GM19099 (cell line): ENCODE results near the gene HOXC11.

Experiments used
- POLR2A ChIP-seq: IDR thresholded peaks from 3 replicates; pipeline ENCODE4 v1.6.1; 2011; ENCODE audit warnings: low read depth; ENCODE audit not compliant: insufficient read length; ENCODE audit errors: extremely low read depth

The HOXC11 gene

GRCh38 chr12:53960187-53961024, 12.5 kb upstream of the HOXC11 start:
- TF ChIP-seq POLR2A, result no peak

DNA sequence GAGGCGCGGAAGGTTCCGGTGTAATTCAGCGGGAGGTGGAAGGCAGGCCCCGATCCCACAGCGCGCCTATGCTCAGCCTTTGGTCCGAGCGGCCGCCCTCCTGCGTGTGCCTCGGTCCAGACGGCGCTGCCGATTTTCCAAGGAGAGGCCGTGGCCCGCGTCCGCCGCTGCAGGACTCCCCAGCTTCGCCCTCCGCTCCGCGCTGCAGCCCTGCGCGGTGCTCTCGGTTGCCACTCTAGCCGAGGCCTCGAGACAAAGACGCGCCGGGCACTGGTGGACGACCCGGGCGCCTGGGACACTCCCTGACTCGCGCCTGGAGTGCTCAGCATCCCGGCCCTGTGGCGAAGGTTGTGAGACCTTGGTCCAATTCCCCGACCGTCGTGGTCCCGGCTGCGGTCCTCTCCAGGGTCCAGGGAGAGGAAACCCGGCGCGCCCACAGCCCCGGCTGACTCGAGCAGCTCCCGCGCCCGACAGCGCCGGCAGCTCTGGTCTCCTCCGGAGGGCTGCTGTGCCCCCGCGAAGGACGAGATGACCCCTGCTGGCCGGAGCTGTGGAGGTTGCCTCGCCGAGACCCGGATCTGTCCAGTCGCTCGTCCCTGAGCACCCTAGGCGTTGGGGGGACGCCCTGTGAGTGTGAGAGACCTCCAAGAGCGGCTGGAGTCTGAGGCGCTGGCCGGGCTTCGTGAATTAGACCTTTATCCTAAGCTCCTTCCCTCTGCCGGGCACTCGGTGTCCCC, 11.7 kb upstream of the HOXC11 start:
- TF ChIP-seq POLR2A, result no peak

DNA sequence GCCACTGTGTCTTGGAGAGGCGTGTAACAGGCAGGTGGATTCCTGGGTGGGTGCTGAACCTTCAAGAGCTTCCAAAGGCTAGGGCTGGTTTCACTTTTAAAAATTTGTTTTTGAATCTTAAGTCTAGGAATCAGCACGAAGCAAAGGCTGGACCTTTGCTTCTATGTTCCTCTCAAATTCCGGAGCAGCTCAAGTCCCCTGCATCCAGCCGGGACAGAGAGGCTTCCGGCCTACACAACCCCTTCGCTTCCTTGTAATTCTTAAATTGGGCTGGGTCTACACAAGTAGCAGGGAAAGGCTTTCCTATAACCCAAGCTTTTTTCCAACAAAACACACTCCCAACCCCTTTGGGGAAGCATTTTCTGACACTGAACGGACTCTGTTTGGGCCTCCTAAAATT, 9.9 kb upstream of the HOXC11 start:
- TF ChIP-seq POLR2A, result no peak

DNA sequence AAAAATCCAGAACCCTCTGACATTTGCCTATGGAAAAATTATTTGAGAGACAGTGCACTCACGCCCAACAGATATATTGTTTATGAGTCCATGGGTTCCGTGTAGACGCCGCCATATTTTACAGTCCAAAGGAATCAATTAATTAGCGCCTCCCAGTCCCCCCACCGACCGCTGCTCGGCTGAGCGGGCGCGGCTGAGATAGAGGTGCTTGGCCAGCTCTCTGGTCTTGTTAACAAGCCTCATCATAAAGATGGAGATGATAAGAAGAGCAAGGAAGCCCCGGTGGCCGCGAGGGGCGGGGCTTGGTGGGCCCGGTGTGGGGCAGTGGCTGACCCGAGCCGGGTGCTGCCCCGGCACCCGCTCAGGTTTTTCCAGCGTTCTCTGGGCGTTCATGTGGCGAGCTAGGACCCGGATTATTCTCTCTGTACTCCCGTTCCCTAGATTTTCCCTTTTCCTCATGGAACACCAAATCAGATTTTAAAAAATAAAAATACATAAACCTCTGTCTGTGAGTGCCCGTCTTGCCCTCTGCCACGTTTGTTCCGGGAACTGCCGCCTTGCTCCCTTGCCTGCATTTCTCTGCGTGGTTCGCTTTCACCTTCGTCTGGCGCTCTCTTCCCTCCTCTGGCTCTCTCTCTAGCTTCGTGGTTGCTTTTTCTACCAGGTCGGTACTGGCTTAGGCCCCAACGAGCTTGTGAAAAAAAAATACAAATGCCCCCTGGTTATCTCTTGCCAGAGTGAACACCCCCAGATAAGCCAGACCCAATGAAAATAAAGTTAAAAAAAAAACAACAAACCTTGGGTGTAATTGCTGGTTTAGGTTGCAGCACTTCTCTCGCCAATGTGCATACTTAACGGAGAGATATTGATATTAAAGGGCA, 9.3 kb upstream of the HOXC11 start:
- no peak for TF ChIP-seq POLR2A

GRCh38 chr12:53964315-53964713, 8.6 kb upstream of the HOXC11 start:
- TF ChIP-seq POLR2A, result no peak

GRCh38 chr12:53965281-53966084, 7.4 kb upstream of the HOXC11 start:
- no peak for TF ChIP-seq POLR2A

DNA sequence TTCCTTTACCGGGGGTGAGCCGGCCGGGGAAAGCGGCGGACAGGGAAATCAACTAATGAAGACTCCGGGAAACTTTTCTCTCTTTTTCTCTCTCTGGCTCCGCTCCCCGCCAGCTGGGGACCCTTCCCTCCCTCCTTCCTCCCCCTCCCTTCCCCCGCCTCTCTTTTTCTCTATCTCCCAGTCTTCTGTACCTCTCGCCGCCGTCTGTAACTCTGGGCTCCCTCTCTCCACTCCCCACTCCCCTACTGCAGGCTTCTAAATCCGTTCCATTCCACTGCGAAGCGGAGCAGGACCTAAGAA, 6.9 kb upstream of the HOXC11 start:
- no peak for TF ChIP-seq POLR2A

- TF ChIP-seq POLR2A, result no peak
Observed at GRCh38 chr12:53966385-53967133, 6.4 kb upstream of the HOXC11 start.

DNA sequence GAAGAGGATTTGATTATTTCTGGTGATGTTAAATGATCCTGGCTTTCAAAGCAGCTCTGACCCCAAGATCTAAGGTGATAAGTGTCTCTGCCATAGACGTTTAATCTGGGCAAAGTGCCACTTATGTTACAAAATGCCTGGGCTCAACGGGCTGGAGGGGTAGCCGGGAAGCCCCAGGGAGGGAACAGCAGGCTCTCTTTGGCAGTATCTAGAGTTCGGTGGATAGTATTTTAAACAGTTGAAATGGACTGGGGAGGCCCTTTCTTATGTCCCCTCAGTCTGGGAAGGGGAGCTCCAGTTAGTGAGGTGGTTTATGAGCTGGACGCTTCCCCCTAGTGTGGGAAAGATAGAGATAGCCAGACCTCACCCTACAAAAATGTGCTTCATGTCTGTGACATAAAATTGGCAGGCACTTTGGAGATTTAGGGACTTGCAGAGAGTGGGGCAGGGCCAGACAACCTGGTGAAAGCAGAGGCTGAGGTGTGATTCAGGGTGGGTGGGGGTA, 5.5 kb upstream of the HOXC11 start:
- no peak for TF ChIP-seq POLR2A

DNA sequence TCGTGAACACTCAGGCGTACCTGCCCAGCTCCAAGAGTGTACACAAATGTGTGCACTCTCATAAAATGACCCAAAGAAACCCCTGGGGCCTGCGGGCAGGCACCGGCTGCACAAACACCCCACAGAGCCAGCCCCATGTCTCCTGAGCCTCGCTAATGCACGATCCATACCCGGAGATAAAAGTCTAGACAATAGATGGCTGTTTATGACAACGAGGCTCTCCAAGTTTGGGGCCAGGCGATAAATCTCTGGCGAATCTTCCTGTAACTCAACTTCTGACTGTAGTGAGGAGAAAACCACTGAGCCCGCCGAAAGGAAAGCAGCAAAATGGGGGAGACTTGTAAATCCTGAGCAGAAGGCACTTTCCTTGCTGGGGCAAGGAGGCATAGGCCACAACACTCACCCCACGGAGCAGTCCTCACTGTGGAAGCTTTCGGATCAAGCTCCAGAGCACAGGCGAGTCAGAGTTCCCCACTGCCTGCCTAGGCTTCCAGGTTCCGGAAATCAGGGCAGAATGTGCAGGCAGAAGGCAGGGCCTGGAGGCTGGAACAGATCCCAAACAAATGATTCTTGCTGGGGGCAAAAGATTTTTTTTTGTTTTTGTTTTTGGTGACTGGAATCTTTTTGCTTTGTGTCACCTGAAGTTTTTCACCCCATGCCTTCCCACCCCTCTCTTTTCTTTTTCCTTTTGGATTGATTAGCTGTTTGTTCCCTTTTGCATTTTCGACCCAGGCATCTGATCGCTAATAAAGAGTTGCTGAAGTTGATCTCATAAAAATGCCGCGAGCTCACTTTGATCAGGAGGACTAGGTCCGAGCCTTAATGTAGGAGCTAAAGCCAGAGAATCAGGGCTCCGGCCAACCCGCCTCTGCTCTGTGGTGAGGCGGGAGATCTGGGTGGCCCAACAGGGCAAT, 4.5 kb upstream of the HOXC11 start:
- TF ChIP-seq POLR2A, result no peak

DNA sequence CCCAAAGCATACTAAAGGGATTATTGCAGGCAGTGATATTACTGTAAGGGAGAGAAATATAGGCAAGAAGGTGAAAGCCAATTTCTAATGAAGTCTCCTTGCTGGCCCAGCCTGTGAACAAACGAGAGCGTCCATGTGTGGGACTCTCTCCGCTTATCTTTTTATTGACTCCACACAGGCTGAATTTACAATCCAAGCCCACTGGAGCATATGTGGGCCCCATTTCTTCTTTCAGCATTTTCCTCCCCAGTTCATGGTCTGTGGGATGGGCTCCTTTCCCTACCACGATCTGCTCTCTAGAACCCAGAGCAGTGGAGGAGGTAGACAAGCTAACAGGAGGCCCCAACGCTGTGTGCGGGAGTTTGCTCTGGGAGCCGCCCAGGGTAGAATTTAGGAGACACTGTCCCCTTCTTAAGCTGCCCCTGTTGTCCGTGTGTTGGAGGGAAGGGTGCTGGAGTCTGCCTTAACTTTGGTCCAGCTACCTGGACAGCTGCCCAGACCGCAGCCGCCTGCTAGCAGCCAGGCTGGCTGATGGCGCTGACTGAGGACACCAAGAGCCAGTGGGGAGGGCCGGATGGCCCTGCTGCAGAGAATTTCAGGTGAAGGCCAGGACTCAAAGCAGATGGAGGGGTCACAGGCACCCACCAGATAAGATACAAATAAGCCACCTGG, 3.2 kb upstream of the HOXC11 start:
- no peak for TF ChIP-seq POLR2A

DNA sequence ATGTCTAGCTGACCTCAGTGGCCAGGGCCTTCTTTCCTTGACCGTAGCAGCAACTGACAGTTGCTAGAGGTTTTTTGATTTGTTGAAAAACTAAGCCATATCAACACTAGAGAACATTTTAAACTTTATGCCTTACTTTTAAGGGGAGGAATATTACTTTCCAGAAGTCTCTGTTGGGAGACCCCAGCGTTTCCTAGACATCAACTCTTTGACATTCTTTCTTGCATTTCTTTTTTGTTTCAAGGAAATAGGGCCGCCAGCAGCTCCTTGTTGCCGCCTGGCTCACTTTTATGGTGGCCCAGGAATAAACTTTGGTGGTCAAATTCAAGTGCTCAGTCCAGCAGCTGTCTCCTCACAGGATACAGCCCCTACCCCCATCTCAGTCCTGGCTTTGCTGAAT, 2.5 kb upstream of the HOXC11 start:
- TF ChIP-seq POLR2A, result no peak
